Endometrial microvascular endothelial cells (primary cell): ENCODE results near the gene NCOR1. TPM values are rescaled to one million over a fixed set of nuclear protein-coding genes. Genes with fewer than 3 reads are reported as not detected.
"Not testable (repeated sequence)": the region's sequence is repeated elsewhere in the genome, so short reads cannot be mapped to it uniquely, and the experiment has no call there.

Source experiments
- in situ Hi-C: cut with HindIII; loops from 2 replicates; pipeline ENCODE4 v1.10.0; 2017; ENCODE audit warnings: low sequenced_read_pairs, low pct_unique_long_range_greater_than_20kb; ENCODE audit errors: inconsistent ontology term
- total RNA-seq: library from RNA; depleted of rRNA; stranded (reverse); fragments of >200 nt; gene quantifications from one replicate; pipeline ENCODE4 v1.2.3, GENCODE V29; 2015; ENCODE audit errors: inconsistent ontology term

Gene NCOR1
- total RNA-seq, 1 donor from 2014 or later = 56.9 TPM

- in situ Hi-C loops = not testable (repeated sequence)
These were observed 48.6 kb downstream of the NCOR1 start for GRCh38 chr17:16166766-16167165.

GRCh38 chr17:16158714-16159113 is 56.6 kb downstream of the NCOR1 start:
- in situ Hi-C loops = no loop called here

GRCh38 chr17:16155536-16155935 is 59.8 kb downstream of the NCOR1 start:
- in situ Hi-C loops = no loop called here

GRCh38 chr17:16152326-16152725 is 63.0 kb downstream of the NCOR1 start:
- in situ Hi-C loops = not testable (repeated sequence)

- in situ Hi-C loops = no loop called here
These were observed 65.0 kb downstream of the NCOR1 start for GRCh38 chr17:16150251-16150856.

- in situ Hi-C loops = no loop called here
These were observed 66.7 kb downstream of the NCOR1 start for GRCh38 chr17:16148596-16148995.

GRCh38 chr17:16145319-16145890 is 69.9 kb downstream of the NCOR1 start:
- in situ Hi-C loops = not testable (repeated sequence)

- in situ Hi-C loops = no loop called here
These were observed 73.6 kb downstream of the NCOR1 start for GRCh38 chr17:16141685-16142084.

- in situ Hi-C loops = no loop called here
These were observed 74.5 kb downstream of the NCOR1 start for GRCh38 chr17:16140854-16141253.

- in situ Hi-C loops = no loop called here
These were observed 79.9 kb downstream of the NCOR1 start for GRCh38 chr17:16135461-16135860.

- in situ Hi-C loops = no loop called here
These were observed 83.7 kb downstream of the NCOR1 start for GRCh38 chr17:16131593-16131992.

- in situ Hi-C loops = no loop called here
These were observed 85.7 kb downstream of the NCOR1 start for GRCh38 chr17:16129441-16130205.

GRCh38 chr17:16123531-16123930 is 91.8 kb downstream of the NCOR1 start:
- in situ Hi-C loops = no loop called here

- in situ Hi-C loops = no loop called here
These were observed 92.5 kb downstream of the NCOR1 start for GRCh38 chr17:16122697-16123434.

- in situ Hi-C loops = no loop called here
These were observed 93.4 kb downstream of the NCOR1 start for GRCh38 chr17:16121915-16122314.

GRCh38 chr17:16120937-16121336 is 94.4 kb downstream of the NCOR1 start:
- in situ Hi-C loops = no loop called here

GRCh38 chr17:16117149-16117548 is 98.2 kb downstream of the NCOR1 start:
- in situ Hi-C loops = no loop called here

GRCh38 chr17:16115077-16115698 is 100.1 kb downstream of the NCOR1 start:
- in situ Hi-C loops = not testable (repeated sequence)

- in situ Hi-C loops = no loop called here
These were observed 106.5 kb downstream of the NCOR1 start for GRCh38 chr17:16108871-16109270.
